Activated CD4-positive, alpha-beta T cell treated with anti-CD3 and anti-CD28 coated beads for 1 hour (primary cell): ENCODE results near the gene SCN11A.
"Not testable (repeated sequence)": the region's sequence is repeated elsewhere in the genome, so short reads cannot be mapped to it uniquely, and the experiment has no call there.

Experiments
- DNase-seq: peaks from one replicate; pipeline ENCODE4 v3.0.0-alpha.2; 2020

The SCN11A gene

GRCh38 chr3:39064646-39065045, 12.9 kb upstream of the SCN11A start:
- no peak for DNase-seq

- DNase-seq, result no peak
Observed at GRCh38 chr3:39063143-39063542, 11.4 kb upstream of the SCN11A start.

- DNase-seq, result no peak
Observed at GRCh38 chr3:39062180-39062579, 10.4 kb upstream of the SCN11A start.

GRCh38 chr3:39061228-39061627, 9.5 kb upstream of the SCN11A start:
- not testable (repeated sequence) for DNase-seq

- no peak for DNase-seq
Observed at GRCh38 chr3:39056151-39056550, 4.4 kb upstream of the SCN11A start.

GRCh38 chr3:39053696-39054095, 2.0 kb upstream of the SCN11A start:
- no peak for DNase-seq

- no peak for DNase-seq
Observed at GRCh38 chr3:39052583-39052982, 839 bp upstream of the SCN11A start.

- DNase-seq, result no peak
Observed at GRCh38 chr3:39050029-39050428, 1.7 kb downstream of the SCN11A start.

GRCh38 chr3:39038165-39038564, 13.6 kb downstream of the SCN11A start:
- DNase-seq, result no peak

- no peak for DNase-seq
Observed at GRCh38 chr3:39029556-39029955, 22.2 kb downstream of the SCN11A start.

- no peak for DNase-seq
Observed at GRCh38 chr3:39028546-39028945, 23.2 kb downstream of the SCN11A start.

GRCh38 chr3:39025222-39025970, 26.3 kb downstream of the SCN11A start:
- no peak for DNase-seq

- DNase-seq, result no peak
Observed at GRCh38 chr3:39024497-39024896, 27.2 kb downstream of the SCN11A start.

GRCh38 chr3:39022286-39022630, 29.5 kb downstream of the SCN11A start:
- no peak for DNase-seq

- DNase-seq, result no peak
Observed at GRCh38 chr3:39021465-39022285, 30.1 kb downstream of the SCN11A start.

- no peak for DNase-seq
Observed at GRCh38 chr3:39021029-39021428, 30.7 kb downstream of the SCN11A start.

GRCh38 chr3:39019299-39019698, 32.4 kb downstream of the SCN11A start:
- no peak for DNase-seq

GRCh38 chr3:39015418-39015817, 36.3 kb downstream of the SCN11A start:
- DNase-seq, result no peak

- no peak for DNase-seq
Observed at GRCh38 chr3:39013921-39014509, 37.7 kb downstream of the SCN11A start.

- no peak for DNase-seq
Observed at GRCh38 chr3:39013289-39013688, 38.5 kb downstream of the SCN11A start.

- DNase-seq, result no peak
Observed at GRCh38 chr3:39011191-39011736, 40.5 kb downstream of the SCN11A start.

- DNase-seq, result no peak
Observed at GRCh38 chr3:39005295-39005694, 46.4 kb downstream of the SCN11A start.
